Smooth muscle cell (in vitro differentiated cells): ENCODE results near the gene PSD4. TPM values are rescaled to one million over a fixed set of nuclear protein-coding genes. Genes with fewer than 3 reads are reported as not detected.

ENCODE experiments used
- DNase-seq: peaks from one replicate; lab custom pipeline; 2025; ENCODE audit not compliant: unreplicated experiment; lab: John Stamatoyannopoulos, UW
- H2AFZ ChIP-seq: fragments of 200-600 bp; sonication (generic); 2 replicates; pipeline ENCODE4 v1.6.0; 2016; ENCODE audit warnings: antibody characterized with exemption, low read depth, mild to moderate bottlenecking
- H3F3A ChIP-seq: fragments of 200-600 bp; sonication (generic); 2 replicates; pipeline ENCODE4 v1.6.0; 2017; ENCODE audit warnings: antibody characterized with exemption, low read depth
- H3K27ac ChIP-seq: fragments of 200-600 bp; sonication (generic); 2 replicates; pipeline ENCODE4 v1.5.1; 2016; ENCODE audit warnings: low read depth, mild to moderate bottlenecking
- H3K27me3 ChIP-seq: fragments of 200-600 bp; sonication (generic); 2 replicates; pipeline ENCODE4 v1.6.1; 2016; ENCODE audit warnings: low read depth, mild to moderate bottlenecking
- H3K36me3 ChIP-seq: fragments of 200-600 bp; sonication (generic); 2 replicates; pipeline ENCODE4 v1.5.1; 2016; ENCODE audit warnings: low read depth
- H3K4me1 ChIP-seq: fragments of 200-600 bp; sonication (generic); 2 replicates; pipeline ENCODE4 v1.5.1; 2016; ENCODE audit warnings: low read depth
- H3K4me2 ChIP-seq: fragments of 200-600 bp; sonication (generic); 2 replicates; pipeline ENCODE4 v1.6.0; 2016; ENCODE audit warnings: mild to moderate bottlenecking
- H3K4me3 ChIP-seq: fragments of 200-600 bp; sonication (generic); 2 replicates; pipeline ENCODE4 v1.5.1; 2016; ENCODE audit warnings: mild to moderate bottlenecking
- H3K79me2 ChIP-seq: fragments of 200-600 bp; sonication (generic); 2 replicates; pipeline ENCODE4 v1.6.0; 2016; ENCODE audit warnings: low read depth, mild to moderate bottlenecking
- H3K9ac ChIP-seq: fragments of 200-600 bp; sonication (generic); 2 replicates; pipeline ENCODE4 v1.6.0; 2016; ENCODE audit warnings: low read depth
- H3K9me3 ChIP-seq: fragments of 200-600 bp; sonication (generic); replicated peaks from 2 replicates; pipeline ENCODE4 v1.5.1; 2016; ENCODE audit warnings: low read depth
- H4K20me1 ChIP-seq: fragments of 200-600 bp; sonication (generic); 2 replicates; pipeline ENCODE4 v1.6.0; 2016; ENCODE audit warnings: low read depth
- WGBS: methylation state at CpG from one replicate; pipeline ENCODE4 v1.1.7; 2016; ENCODE audit warnings: low lambda C conversion rate; 5-methylcytosine and 5-hydroxymethylcytosine counted together
- polyA plus RNA-seq: library from polyadenylated mRNA; unstranded; fragments of >200 nt; fragmentation: Nextera tagmentation; extraction: Ambion mirVana; gene quantifications from 2 replicates; pipeline ENCODE4 v1.2.1, GENCODE V29; 2016
- total RNA-seq: library from RNA; depleted of rRNA; stranded (reverse); fragments of >200 nt; gene quantifications from 2 replicates; pipeline ENCODE4 v1.2.3, GENCODE V29; 2014
- TF ChIP-seq, protein P1 (sequence below): fragments of 200-600 bp; sonication (generic); IDR thresholded peaks from 2 replicates; pipeline ENCODE4 v1.5.1; 2017; ENCODE audit warnings: borderline replicate concordance, mild to moderate bottlenecking, antibody characterized with exemption; ENCODE audit not compliant: insufficient read depth, poor library complexity, severe bottlenecking

The PSD4 gene
- total and polyA plus RNA-seq, 2 experiments from 2014 or later = 7.3 to 7.8 TPM

DNA sequence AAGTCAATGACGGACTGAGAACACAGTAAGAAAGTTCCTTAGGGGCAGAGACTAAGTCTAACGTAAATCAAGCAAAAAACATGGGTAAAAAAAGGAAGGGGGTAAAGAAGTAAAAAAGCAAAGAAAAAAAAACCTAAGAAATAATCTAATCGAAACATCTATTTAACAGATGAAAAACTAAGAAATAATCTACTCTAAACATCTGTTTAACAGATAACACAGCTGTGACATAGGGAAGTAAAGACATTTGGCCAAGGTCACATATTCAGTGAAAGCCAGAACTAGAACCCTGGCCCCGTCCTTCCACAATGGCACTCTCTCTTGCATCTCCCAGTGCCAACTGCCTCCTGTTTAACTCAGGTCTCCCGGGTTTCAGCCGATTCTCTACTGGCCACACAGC lies 48.1 kb downstream of the PSD4 start:
- Histone ChIP-seq H2AFZ (no peak overlapping the region), H3F3A (no peaks in the 10 kb centered on the region), H4K20me1 (no peaks in the 10 kb centered on the region), H3K27me3 (no peaks in the 10 kb centered on the region), H3K36me3 (no peaks in the 10 kb centered on the region), H3K9me3 (no peaks in the 10 kb centered on the region), H3K4me2 (no peak overlapping the region), H3K79me2 (no peaks in the 10 kb centered on the region), H3K4me3 (no peak overlapping the region), H3K9ac (no peak overlapping the region), H3K27ac (no peak overlapping the region), H3K4me1 (peaks cover 14% of the 10 kb centered on the region)
- WGBS = 92% methylated on average over 6 of the region's 6 CpGs
- TF ChIP-seq, protein P1, sequence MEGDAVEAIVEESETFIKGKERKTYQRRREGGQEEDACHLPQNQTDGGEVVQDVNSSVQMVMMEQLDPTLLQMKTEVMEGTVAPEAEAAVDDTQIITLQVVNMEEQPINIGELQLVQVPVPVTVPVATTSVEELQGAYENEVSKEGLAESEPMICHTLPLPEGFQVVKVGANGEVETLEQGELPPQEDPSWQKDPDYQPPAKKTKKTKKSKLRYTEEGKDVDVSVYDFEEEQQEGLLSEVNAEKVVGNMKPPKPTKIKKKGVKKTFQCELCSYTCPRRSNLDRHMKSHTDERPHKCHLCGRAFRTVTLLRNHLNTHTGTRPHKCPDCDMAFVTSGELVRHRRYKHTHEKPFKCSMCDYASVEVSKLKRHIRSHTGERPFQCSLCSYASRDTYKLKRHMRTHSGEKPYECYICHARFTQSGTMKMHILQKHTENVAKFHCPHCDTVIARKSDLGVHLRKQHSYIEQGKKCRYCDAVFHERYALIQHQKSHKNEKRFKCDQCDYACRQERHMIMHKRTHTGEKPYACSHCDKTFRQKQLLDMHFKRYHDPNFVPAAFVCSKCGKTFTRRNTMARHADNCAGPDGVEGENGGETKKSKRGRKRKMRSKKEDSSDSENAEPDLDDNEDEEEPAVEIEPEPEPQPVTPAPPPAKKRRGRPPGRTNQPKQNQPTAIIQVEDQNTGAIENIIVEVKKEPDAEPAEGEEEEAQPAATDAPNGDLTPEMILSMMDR = no peak
- no peak for DNase-seq

- 85% methylated on average over 1 of the region's 1 CpG for WGBS
Measured at GRCh38 chr2:113223813-113224212, 50.0 kb downstream of the PSD4 start.

DNA sequence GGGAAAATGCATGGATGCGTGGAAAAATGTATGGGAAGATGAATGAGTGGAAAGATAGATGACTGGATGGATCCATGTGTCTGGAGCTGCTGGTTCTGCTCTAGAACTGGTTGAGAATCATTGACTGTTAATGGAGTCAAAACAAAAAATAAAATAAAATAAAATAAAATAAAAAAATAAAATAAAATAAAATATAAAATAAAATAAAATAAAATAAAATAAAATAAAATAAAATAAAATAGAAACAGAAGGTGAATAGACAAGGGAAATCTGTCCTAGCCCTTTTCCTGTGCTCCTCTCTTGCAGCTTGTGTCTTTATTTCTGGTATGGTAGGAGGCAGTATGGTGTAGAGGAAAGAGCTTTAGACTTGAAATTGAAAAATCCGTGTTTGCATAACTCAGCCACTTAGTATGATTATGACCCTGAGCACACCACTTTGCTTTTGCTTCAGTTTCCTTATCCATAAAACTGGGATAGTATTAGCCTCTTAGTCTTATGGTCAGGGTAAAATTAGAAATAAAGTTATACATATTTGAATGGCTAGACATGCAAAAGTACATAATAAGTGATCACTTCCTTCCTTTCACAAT lies 51.0 kb downstream of the PSD4 start:
- H3K4me1 ChIP-seq = peaks cover 14% of the 10 kb centered on the region
- H3K79me2 ChIP-seq = no peaks in the 10 kb centered on the region
- no peaks in the 10 kb centered on the region for H3K27me3 ChIP-seq
- no peak overlapping the region for H3K4me2 ChIP-seq
- 69% methylated on average over 2 of the region's 2 CpGs for WGBS
- DNase-seq = no peak
- TF ChIP-seq, protein P1 = no peak
- H3K9ac ChIP-seq = no peak overlapping the region
- no peaks in the 10 kb centered on the region for H3F3A ChIP-seq
- no peak overlapping the region for H3K4me3 ChIP-seq
- H4K20me1 ChIP-seq = no peaks in the 10 kb centered on the region
- H3K27ac ChIP-seq = no peak overlapping the region
- no peak overlapping the region for H2AFZ ChIP-seq
- no peaks in the 10 kb centered on the region for H3K9me3 ChIP-seq
- no peaks in the 10 kb centered on the region for H3K36me3 ChIP-seq

More at GRCh38 chr2:113223813-113224212, 50.0 kb downstream of the PSD4 start:
- no peak overlapping the region for H3K4me2 ChIP-seq
- H3F3A ChIP-seq = no peaks in the 10 kb centered on the region
- no peaks in the 10 kb centered on the region for H3K27me3 ChIP-seq
- TF ChIP-seq, protein P1 = no peak
- no peak overlapping the region for H3K4me3 ChIP-seq
- H3K79me2 ChIP-seq = no peaks in the 10 kb centered on the region
- no peaks in the 10 kb centered on the region for H4K20me1 ChIP-seq
- no peak overlapping the region for H2AFZ ChIP-seq
- no peak overlapping the region for H3K27ac ChIP-seq
- no peaks in the 10 kb centered on the region for H3K9me3 ChIP-seq
- no peaks in the 10 kb centered on the region for H3K36me3 ChIP-seq
- no peak overlapping the region for H3K9ac ChIP-seq
- no peak for DNase-seq
- H3K4me1 ChIP-seq = peaks cover 14% of the 10 kb centered on the region
